ENCODE measurements around the gene FNDC3B.

Gene FNDC3B

DNA sequence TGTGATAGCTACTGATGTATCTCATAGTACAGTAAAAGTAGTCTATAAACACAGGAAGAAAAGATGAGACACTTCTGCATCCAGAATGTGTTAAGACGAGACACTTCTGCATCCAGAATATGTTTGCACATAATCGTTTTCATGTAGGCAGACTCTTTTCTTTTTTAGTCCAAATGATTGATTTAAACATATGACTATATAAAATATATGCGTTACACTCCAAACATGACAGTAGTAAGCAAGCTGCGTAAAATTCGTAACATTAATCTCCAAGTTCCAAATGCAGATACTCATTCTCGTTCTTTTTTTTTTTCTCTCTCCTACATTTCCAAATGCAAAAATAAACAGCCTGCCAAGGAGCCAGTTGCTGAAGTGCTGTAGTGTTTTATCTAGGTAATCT is 82.6 kb downstream of the FNDC3B start:
- DNase-seq: no peak

DNA sequence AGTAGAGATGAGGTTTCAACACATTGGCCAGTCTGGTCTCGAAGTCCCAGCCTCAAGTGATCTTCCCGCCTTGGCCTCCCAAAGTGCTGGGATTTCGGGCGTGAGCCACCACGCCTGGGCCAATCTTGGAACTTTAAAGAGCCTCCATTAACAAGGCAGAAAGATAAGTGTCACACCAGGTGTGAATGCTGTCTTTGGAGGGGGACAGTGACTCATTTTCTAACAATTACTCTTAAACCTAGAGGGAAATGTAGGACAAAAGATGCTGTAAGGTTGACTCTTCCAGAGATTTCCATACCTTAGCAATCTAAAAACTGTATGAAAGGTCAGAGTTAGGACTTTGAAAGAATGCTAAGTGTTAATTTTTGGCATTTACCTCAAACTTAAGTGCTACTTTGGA is 84.9 kb downstream of the FNDC3B start:
- DNase-seq: no peak

DNA sequence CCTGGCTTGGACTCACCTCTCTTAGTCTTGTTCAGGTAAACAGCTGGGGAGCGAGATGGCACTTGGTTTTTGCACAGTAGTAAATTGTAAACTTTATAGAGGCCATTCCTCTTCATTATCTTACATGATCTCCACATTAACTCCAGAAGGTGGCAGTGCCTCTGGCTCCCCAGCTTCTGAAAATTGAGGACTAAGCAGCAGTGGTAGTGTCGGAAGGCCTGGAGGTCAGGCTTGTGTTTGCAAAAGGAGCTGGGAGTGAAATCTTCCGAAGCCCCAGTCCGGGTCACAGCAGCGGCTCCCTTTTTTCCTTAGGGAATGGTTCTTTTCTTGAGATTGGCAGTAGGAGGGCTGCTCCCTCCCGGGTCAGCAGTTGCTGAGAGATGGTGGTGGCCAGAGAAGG is 85.7 kb downstream of the FNDC3B start:
- no peak for DNase-seq

DNA sequence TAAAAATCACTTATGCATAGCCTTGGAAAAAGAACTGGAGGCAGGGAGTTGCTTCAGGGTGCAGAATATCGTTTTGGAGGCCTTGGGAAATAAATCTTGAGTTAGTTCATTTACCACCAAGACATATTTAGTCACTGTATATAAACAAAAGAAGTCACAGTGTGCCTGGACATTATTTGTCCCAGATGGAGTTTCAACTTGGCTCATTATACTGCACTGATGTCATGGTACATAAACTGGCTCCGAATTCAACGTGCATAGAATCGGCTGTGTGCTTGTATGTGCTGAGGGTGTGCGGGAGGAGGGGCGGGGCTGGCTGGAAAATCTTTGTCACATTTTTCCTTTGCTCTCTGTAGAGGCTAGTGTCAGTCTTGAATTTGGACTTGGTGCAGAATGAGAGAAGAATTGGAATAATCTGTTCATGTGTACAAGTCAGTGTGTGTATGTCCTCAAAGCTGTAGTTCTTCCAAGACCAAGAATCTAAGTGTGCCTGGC is 86.6 kb downstream of the FNDC3B start:
- DNase-seq: no peak

DNA sequence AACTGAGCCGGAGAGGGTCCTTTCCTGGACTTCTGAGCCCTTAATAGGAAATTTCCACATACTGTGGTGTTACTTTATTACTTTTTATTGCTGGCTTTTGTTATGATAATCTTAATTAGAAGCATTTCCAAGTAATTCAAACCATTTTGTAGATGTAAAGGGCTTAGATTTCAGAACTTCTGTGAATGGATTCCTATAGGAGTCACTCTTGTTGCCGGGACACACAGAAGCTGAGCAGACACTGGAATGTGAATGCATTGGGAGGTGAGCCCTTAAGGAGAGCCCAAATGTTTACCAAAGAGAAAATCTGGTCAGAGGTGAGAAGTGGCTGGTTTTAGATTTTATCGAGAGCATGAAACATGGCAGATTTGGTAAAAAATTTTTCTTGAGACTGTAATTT is 87.4 kb downstream of the FNDC3B start:
- DNase-seq: no peak

DNA sequence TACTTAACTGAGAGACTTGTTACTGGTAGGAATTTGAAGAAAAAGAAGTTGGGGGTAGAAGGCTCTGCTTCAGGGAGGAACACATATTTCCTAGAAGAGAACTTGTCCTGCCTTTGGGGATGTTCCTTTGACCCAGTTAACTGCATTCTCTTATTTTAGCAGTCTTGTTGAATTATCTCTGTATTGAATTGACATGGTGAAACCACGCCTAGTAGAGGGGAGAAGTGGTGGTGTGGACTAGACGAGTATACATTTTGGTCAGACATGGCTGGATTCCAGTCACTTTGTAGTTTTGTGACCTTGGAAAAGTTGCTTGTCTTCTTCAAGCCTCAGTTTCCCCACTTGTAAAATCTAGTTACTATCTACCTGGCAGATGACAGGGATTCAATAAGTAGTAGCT is 87.8 kb downstream of the FNDC3B start:
- DNase-seq: no peak

DNA sequence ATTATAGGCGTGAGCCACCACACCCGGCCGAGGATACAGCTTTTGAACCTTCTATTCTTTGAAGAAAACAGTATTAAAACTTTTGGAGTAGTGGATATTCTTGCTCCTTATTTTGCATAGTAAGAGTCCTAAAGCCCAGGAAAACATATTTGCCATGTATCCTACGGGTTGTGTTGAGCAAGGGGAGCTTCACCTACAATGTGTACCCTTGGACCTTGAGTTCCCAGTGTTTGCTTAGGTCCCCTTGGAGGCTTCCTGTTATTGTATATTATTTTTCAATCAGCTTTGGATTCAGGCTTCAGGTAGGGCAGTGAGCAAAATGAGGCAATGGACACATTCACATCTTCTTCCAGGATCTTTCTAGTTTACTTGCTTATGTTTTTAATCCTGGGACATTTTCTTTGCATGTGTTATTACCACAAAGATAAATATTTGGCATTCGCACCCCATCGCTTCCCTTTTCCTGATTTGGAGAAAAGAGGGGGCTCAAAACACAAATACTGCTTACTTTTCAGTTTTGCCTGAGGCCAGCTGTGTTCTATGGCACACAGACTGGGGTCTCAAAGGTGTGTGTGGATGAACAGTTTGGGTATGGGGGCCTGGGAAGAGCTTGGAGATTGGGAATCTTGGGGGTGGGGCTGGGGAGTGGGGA is 88.7 kb downstream of the FNDC3B start:
- no peak for DNase-seq

DNA sequence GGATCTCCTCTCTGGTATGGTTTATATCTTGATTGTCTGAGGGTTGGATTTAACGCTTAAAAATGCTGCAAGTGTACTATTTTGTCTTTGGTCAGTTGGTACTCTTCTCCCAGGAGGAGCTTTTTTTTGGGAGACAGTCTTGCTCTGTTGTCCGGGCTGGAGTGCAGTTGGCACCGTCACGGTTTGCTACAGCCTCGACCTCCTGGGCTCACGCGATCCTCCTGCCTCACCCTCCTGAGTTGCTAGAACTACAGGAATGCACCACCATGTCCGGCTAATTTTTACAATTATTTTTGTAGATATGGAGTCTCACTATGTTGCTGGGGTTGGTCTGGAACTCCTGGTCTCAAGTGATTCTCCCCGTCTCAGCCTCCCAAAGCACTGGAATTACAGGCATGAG is 89.5 kb downstream of the FNDC3B start:
- no peak for DNase-seq

DNA sequence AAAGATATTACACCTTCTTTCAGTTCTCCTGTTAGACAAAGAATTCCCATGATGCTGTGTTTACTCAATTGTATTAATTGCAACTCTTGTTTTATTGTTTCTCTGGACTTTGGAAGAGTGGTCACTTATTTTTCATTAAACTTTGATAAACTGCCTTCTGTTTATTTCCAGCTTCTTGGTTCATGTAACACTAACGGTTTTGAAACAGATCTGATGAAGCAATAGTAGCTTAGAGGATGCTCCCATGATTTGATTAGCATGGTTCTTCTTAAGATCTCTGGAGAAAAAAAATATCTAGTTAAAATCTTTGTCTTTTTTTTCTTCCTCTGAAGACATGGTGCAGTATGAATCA is 90.1 kb downstream of the FNDC3B start:
- no peak for DNase-seq

DNA sequence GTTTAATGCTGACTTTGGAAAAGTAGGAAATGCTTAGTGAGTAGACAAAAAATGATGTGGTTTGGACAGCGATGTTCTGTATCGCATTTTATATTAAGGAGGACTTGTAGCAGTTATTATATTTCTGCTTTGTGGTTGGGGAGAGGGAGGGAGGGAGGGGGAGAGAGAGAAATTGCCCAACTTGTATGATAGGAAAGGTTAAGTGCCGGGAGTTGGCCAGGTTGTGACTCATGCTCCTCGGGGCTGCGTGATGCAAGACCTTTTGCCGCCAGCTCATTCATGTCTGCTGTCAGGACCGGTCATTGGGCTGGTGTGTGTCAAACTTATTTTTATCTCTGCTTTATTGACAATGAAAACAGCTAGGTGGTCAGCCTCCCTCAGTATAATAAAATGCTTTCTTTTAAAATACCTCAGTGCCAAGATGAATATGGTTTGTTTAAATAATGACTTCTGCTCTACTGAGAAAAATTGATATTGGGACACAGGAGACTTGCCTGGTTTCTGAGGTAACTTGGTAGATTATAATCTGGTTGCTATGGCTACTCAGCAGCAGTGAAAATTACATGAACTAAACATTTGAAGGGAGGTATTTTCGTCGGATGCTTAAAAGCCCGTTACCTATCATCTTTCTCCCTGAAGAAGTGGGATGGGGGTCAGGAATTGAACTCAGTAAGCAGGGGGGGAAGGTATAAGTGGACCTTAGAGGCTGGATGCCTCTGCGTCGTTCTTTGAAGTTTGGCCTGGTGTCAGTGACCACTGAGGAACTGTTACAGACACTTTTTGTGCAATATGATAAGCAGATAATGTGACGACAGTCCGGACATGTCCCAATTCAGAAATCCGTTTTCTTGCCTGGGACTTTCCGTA is 90.7 kb downstream of the FNDC3B start:
- no peak for DNase-seq

DNA sequence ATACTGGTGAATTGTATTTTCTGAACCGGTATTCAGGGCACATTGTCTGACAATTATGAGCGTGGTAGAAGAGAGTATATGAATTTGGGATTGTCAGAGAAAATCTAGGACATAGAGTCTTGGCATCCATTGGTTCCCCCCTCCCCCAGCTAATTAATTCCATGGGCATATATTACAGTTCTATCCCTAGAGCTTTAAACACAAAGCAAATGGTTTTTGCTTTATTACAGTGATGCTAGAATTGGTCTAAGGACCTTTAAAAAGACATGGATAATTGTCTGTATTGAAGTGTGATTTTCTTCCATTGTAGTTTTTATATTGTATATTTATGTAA is 91.3 kb downstream of the FNDC3B start:
- no peak for DNase-seq

DNA sequence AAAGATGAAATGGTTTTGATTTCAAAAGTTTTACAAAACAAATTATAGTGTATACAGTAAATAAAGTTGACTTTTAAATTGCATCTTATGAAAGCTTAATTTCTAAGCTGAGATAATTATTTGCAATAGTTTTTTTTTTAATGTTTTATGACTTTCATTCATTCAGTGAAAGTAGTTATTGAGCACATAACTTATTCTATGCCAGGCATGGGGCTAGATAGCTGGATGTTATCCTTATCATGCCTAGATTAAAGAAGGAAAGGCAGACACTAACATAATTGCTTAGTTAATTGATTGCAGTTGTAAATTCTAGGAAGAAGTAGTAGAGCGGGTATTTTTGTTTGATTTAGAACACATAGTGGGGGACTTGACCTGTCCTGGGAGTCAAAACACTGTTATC is 92.4 kb downstream of the FNDC3B start:
- DNase-seq: no peak

DNA sequence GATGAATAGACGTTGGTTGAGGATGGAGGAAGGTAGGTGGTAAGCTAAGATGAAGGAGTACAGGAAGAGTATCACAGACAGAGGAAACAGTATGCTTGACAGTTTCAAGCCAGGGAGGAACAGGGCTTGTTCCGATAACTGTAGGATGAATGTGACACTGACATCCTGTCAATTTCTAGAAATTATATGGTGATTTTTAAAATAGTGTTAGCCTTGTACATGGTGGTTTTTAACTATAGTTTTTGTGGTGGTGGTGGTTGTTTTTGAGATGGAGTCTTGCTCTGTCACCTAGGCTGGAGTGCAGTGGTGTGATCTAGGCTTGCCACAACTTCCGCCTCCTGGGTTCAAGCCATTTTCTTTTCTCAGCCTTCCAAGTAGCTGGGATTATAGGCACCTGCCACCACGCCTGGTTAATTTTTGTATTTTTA is 92.8 kb downstream of the FNDC3B start:
- DNase-seq: no peak

DNA sequence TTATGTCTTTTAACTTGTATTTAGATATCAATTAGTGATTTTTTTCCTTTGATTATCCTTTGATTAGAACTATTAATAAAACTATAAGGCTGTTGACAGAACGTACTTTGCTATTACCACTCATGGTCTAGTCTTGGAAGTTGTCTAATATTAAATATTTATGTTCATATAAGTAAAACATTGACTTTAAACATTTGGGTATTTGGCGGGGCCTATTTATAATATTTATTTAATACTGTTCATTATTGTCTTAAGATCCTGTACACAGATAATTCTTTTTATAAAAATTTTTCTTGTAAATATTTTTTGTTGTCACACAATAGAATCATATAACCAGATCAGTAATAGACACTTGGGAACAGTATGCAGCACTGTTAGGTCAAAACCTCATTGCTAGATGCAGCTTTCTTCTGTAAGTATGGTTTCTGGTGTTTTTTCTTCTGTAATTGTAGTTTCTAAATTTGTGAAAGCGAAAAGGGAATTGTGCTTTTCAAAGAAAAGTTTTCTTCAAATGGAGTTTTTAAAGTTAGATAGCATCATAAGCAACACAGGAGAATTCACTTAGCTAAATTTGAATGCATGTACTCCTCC is 93.4 kb downstream of the FNDC3B start:
- no peak for DNase-seq

DNA sequence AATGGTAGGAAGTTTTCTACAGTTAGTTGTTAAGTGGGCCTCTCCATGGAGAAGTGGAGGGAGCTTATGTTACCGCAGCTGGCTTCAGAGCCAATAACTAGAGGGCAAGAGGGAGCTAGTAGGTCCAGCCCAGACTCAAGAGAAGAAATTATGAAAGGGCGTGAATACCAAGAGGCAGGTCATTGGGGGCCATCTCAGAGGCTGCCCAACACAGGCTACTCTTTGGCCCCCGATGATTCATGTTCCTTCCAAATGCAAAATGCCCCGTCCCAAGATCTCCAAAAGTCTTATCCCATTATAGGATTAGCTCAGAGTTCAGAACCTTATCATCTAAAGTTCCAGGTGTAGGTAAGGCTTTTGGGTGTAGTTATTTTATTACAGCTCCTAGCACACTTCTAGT is 94.5 kb downstream of the FNDC3B start:
- peak; percentile 8 for DNase-seq

DNA sequence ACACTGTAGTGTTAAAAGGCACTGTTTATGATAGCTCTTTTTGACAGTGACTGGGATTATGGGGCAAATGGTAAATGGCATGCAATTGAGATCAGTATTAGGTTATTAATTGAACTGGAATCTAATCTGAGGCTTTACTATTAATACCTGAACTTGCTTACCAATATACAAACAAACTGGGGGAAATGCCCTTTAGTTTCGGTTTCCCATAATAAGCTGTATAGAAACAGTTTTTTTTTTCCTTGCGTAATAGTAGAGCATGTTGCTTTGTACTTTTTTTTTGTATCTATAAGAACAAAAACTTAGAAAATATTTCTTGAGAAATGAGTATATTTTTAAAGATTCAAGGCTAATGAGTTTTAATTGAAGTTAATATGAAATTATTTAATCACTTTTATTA is 95.0 kb downstream of the FNDC3B start:
- DNase-seq: no peak

DNA sequence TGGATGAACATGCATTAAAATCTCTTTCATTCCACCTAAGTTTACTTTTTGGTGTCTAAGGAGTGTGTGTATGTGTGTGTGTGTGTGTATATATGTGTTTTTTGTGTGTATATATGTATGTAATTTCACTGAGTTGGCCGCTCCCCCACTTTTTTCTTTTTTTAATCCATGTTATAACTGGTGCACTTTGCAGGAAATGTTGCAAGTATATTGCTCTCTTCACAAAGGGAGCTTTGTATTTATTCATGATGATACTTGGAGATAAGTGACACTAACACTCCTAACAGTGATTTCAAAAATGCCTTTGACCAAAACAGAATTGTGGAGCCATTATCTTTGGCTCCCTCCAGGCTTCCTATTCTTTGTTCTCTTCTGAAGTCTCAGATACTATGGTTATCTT is 95.8 kb downstream of the FNDC3B start:
- no peak for DNase-seq

DNA sequence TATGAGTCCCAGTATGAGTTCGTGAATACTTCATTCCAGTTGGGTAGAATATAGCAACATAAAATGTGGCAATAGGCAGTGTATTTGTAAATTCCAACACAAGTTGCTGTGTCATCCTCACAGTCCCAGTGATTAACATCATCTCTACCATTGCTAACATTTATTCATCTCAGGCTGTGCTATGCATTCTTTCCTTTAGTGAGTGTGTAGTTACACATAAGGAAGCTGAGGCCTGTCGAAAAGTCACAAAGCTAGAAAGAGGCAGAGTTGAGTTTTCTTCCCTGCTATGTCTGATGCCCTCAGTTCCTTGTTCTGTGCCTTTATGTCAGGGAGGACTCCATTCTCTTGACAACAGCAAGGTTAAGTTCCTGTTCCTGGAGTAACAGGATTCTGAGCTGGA is 96.4 kb downstream of the FNDC3B start:
- no peak for DNase-seq

DNA sequence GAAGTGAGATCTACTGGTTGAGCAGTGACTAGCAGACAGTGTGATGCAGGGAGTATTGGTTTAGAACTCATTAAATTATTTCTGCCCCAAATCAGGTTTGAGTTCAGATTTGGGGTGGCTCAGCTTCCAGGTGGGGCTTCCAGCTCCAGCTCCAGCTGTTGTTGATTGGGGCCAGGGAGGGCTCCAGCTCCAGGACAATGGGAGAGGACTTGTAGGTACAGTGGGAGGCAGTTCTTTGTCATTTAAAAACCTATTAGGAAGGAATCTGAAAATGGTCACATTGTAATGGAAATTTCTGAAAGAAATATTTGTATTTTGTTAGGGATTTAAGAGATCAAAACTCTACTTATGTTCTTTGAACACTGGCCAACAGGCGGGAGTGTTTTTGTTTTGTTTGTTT is 97.0 kb downstream of the FNDC3B start:
- no peak for DNase-seq

DNA sequence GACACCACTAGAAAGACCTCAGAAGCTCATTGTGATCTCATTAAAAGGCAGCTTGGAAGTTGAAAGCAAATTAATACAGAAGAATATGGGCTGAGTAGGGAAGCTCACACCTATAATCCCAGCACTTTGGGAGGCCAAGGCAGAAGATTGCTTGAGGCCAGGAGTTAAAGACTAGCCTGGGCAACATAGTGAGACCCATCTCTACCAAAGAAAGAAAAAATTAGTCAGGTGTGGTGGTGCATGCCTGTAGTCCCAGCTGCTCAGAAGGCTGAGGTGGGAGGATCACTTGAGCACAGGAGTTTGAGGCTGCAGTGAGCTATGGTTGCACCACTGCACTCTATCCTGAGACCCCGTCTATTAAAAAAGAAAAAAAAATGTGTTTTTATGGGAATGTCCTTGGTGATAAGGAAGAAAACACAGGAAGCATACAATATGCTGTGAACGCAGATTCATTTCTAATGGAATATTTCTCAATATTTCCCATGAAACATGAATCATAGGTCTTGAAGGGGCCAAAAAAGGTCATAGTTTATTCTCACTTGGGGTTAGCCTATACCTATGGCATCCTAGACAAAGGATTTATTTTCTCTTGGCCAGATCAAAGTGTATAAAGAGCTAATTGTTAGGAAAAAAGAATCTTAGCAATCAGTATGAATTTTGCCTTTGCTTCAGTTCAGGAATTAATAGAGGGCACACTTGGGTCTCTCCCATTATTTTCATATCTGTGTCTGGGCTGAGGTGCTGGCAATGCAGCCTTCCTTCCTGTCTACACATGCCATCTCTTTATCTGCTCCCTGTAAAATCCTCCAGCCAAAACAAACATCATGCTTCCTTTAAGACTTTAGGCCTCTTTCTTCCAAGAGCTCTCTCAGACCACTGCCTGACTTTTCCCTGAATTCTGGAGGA is 98.2 kb downstream of the FNDC3B start:
- DNase-seq: peak; percentile 77

DNA sequence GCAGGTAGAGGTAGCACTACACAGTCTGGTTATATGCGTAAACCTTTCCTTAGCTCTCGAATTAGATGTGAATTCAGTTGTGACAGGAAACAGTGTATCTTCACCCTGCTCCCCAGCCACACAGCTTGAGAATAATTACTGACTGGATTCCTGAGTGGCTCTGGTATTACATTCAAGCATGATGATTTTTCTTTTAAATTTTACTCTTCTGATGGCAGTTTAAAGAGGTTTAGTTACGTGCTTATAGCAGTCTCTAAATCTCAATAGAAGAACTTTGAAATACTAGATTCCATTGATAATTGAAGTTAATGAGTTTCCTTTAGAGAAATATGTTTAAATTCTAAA is 98.8 kb downstream of the FNDC3B start:
- no peak for DNase-seq

DNA sequence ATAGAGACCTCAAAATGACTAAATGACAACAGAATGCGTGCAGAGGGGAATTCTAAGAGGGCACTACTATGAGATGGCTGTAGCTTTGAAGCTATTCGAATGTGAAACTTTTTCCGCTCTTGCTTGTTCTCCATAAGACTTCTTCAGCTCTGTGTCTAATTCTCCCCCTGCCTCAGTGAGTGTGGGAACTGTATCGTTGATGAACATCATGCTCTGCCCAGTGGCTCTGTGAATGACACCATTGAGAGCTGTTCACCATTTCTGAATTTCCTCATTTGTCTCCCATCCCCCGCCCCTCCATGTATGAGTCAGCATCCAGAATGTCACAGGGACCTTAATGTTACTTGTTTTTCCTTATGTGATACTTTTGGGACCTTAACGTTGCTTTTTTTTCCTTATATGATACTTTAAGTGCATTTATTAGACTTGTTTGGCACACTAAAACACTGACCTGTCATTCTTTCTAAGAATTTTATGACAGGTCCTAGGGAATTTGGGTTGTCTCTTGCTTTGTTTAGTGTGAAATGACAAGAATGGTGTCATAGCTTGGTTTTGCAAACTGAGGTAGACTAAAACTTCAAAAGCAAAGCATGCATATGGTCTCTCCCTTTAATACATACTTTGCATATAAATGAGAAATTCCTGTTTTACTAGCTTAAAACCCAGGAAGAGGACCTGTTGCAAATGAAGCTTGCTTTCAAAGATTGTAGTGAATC is 99.6 kb downstream of the FNDC3B start:
- no peak for DNase-seq

Measured in DMS79 treated with DMSO at 0.1 percent for 48 hours (cell line).